HG02623 (cell line): ENCODE results near the gene PSMC3IP.
"Not testable (repeated sequence)": the region's sequence is repeated elsewhere in the genome, so short reads cannot be mapped to it uniquely, and the experiment has no call there.

ENCODE experiments used
- ATAC-seq: cut with Tn5 transposase; IDR thresholded peaks from one replicate; pipeline ENCODE4 v1.9.1; 2021; ENCODE audit warnings: moderate library complexity; ENCODE audit not compliant: unreplicated experiment

The PSMC3IP gene

DNA sequence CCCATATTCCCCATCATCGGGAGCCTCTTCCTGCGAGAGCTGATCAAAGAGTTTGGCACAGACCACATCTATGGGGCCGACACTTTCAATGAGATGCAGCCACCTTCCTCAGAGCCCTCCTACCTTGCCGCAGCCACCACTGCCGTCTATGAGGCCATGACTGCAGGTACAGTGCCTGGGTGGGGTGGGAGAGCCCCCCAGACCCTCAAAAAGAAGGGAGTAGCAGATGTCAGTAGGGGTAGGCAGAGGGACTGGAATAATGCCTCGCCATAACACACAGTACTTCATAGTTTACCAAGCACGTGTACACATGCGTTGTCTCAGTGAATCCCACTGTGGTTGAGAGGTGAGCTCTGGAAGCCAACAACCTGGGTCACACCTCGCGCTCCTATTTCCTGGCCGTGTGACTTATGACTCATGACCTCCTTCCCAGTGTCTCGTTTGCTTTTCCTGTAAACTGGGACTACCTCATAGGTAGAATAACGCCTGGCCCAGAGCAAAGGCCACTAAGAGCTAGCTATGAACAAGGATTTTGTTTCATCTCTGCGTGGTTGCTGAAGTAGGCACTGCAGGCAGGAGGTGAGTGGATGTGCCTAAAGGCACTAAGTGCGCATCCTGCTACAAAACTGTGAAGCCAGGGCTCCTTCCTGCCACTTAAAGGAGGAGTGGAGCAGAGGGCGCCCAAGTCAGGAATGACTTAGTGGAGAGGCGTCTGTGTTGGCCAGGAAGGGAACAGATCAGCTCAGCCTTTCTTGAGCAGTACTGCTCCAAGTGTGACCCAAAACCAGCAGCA, 36.3 kb downstream of the PSMC3IP start:
- no peak for ATAC-seq

- ATAC-seq: not testable (repeated sequence)
Observed at GRCh38 chr17:42540558-42540957, 37.0 kb downstream of the PSMC3IP start.

DNA sequence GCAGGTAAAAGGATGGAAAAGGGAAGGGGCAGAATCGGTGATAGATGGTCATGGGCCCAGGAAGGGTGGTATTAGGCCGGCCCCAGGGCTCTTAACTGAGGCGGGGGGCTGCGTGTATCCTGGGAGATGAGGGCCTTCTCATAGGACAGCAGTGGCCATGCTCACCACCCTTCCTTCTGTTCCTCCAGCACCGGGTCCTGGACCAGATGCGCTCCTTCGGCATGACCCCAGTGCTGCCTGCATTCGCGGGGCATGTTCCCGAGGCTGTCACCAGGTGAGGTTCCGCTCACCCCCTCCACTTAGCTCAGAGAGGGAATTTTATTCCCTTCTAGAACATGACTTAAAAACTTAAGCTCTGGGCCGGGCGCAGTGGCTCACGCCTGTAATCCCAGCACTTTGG, 39.0 kb downstream of the PSMC3IP start:
- no peak for ATAC-seq

- ATAC-seq: no peak
Observed at GRCh38 chr17:42537826-42538451, 39.6 kb downstream of the PSMC3IP start.

GRCh38 chr17:42537156-42537805, 40.2 kb downstream of the PSMC3IP start:
- ATAC-seq: no peak

DNA sequence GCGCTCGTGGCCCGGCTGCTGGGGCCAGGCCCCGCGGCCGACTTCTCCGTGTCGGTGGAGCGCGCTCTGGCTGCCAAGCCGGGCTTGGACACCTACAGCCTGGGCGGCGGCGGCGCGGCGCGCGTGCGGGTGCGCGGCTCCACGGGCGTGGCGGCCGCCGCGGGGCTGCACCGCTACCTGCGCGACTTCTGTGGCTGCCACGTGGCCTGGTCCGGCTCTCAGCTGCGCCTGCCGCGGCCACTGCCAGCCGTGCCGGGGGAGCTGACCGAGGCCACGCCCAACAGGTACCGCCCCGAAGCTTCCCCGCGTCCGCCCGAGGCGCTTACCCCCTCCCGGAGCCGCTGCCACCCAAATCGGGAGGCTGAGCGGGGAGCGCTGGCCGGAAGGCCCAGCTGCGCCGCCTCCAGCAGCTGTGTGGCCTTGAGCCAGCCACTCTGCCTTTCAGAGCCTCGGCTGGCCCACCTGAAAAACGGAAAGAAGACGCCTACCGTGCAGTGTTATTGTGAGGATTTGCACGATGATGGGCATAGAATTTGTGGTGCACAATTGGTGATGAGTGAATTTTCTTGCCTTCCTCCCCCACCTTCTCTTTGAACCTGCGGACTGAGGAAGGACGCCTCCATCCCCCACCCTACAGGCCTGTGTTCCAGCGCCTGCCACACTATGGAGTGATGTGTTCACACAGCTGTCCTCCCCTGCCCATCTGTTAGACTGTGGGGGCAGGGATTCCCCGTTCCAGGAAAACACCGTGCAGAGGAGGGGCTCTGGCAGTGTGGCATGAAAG, 41.0 kb downstream of the PSMC3IP start:
- peak; percentile 49 for ATAC-seq

GRCh38 chr17:42536048-42536371, 41.5 kb downstream of the PSMC3IP start, which contains the start of gene NAGLU:
Gene NAGLU, plus strand, starts transcription at chr17:42536241. Its CDS starts 32 bp downstream, at chr17:42536273.
- peak; percentile 84 for ATAC-seq

DNA sequence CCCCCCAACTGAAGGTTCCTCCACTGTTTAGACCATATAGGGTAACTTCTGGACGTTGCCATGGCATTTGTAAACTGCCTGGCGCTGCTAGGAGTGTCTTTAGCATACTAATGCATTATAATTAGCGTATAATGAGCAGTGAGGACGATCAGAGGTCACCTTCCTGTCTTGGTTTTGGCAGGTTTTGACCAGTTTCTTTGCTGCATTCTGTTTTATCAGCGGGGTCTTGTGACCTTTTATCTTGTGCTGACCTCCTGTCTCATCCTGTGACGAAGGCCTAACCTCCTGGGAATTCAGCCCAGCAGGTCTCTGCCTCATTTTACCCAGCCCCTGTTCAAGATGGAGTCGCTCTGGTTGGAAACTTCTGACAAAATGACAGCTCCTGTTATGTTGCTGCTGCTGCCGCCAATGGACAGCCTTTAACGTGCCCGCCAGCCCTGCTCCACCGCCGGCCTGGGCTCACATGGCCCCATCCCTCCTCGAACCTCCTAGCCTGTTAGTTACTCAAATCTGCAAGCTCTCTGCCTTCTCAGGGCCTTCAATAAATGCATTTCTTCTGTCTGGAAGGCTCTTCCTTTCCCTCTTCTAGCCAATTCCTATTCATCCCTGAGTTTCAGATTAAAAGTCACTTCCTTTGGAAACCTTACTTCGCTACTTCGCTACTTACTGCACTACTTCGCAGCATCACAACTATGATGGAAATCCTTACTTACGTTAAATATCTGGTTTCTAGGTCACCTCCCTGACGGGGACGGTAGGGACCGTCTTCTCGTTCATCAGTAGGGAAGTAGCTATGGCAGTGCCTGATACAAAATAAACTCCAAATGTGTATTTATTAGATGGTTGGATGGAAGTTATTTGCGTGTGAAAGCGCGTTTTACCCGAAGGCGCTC, 42.1 kb downstream of the PSMC3IP start:
- no peak for ATAC-seq

GRCh38 chr17:42531455-42532354, 45.8 kb downstream of the PSMC3IP start:
- no peak for ATAC-seq

DNA sequence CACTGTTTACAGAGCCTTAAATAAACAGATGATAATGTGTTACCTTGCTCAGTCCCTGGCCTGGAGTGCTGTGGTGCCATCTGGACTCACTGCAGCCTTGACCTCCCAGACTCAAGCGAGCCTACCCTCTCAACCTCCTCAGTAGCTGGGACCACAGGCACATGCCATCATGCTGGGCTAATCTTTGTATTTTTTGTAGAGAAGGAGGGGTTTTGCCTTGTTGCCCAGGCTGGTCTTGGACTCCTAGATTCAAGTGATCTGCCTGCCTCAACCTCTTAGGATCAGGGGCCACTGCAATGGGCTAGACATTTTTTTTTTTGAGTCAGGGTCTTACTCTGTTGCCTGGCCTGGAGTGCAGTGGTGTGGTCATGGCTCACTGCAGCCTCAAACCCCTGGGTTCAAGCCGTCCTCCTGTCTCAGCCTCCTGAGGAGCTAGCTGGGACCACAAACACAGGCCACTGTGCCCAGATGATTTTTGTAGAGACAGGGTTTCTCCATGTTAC, 46.5 kb downstream of the PSMC3IP start:
- ATAC-seq: no peak

DNA sequence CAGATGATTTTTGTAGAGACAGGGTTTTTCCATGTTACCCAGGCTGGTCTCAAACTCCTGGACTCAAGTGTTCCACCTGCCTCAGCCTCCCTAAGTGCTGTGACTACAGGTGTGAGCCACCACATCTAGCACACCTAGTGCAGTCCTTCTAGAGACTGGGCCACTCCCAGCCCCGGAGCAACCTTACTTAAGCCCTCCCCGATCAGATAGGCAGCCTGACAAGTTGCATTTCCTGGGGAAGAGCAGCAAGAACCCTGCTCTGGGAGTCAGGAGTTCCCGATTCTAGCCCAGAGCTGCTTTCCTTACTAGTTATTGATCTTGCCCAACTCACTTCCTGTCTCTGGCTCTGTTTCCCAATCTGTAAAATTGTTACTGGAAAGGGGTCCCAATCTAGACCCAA, 48.5 kb downstream of the PSMC3IP start:
- ATAC-seq: no peak

GRCh38 chr17:42527932-42528331, 49.6 kb downstream of the PSMC3IP start:
- ATAC-seq: no peak

GRCh38 chr17:42526031-42526444, 51.5 kb downstream of the PSMC3IP start:
- ATAC-seq: no peak

- ATAC-seq: no peak
Observed at GRCh38 chr17:42525221-42525620, 52.3 kb downstream of the PSMC3IP start.

GRCh38 chr17:42522798-42523278, 54.7 kb downstream of the PSMC3IP start:
- ATAC-seq: no peak
